Thyroid gland (tissue), 4 donors: ENCODE measurements around the gene CIT. TPM values are rescaled to one million over a fixed set of nuclear protein-coding genes. Genes with fewer than 3 reads are reported as not detected.

Experiments used
- DNase-seq, 2 donors: peaks; one replicate each; pipeline ENCODE4 v3.0.0-alpha.2; 2019
- H3K27ac ChIP-seq, 3 donors: fragments of 200-600 bp; sonication (generic); 1 replicate in 2 of 3; 2 replicates in 1 of 3; pipeline ENCODE4 v1.5.1; 2016 to 2019; ENCODE audit warnings: mild to moderate bottlenecking in 1 of 3, moderate library complexity in 1 of 3
- H3K27me3 ChIP-seq: fragments of 200-600 bp; sonication (generic); one replicate; pipeline ENCODE4 v1.5.1; 2019
- H3K36me3 ChIP-seq, 2 donors: fragments of 200-600 bp; sonication (generic); one replicate each; pipeline ENCODE4 v1.5.1; 2016 to 2019
- H3K4me1 ChIP-seq, 2 donors: fragments of 200-600 bp; sonication (generic); one replicate each; pipeline ENCODE4 v1.5.1; 2017 to 2019
- H3K4me3 ChIP-seq, 3 donors: fragments of 200-600 bp; sonication (generic); replicated peaks in 1 of 3; 1 replicate in 2 of 3; 2 replicates in 1 of 3; pipeline ENCODE4 v1.5.1; 2016; ENCODE audit warnings: mild to moderate bottlenecking in 1 of 3
- H3K9me3 ChIP-seq: fragments of 200-600 bp; sonication (generic); one replicate; pipeline ENCODE4 v1.5.1; 2017
- CTCF ChIP-seq, 6 experiments: fragments of 200-600 bp in 3 of 6; fragments of 450-650 bp in 3 of 6; sonication (generic) in 3 of 6; IDR thresholded peaks; one replicate each; pipeline ENCODE4 v1.5.1; 2016 to 2019; ENCODE audit warnings: antibody characterized with exemption in 6 of 6, mild to moderate bottlenecking in 2 of 6, inconsistent platforms in 1 of 6, moderate library complexity in 1 of 6
- POLR2A ChIP-seq, 2 donors: fragments of 450-650 bp; IDR thresholded peaks; one replicate each; pipeline ENCODE4 v1.6.1; 2017; ENCODE audit warnings: antibody characterized with exemption in 2 of 2, mild to moderate bottlenecking in 2 of 2, moderate library complexity in 1 of 2
- WGBS, 2 donors: methylation state at CpG; one replicate each; pipeline ENCODE4 v1.1.5; 2017; 5-methylcytosine and 5-hydroxymethylcytosine counted together
- intact Hi-C: fragments of 100-400 bp; cut with DNase I; formaldehyde crosslinking; loops from one replicate; pipeline ENCODE4 v1.15.1; 2023
- total RNA-seq, 4 donors: library from RNA; depleted of rRNA; stranded (reverse); fragments of >200 nt; gene quantifications; one replicate each; pipeline ENCODE4 v1.2.3, GENCODE V29; 2016

Gene CIT
- total RNA-seq, 4 donors from 2014 or later = 1.8 to 9.1 (median 6.4) TPM

- H3K4me1 ChIP-seq = peaks cover 0 to 10% of the 10 kb centered on the region in 2 donors
- peak; percentile 86 to 93 for DNase-seq
These were observed 142.0 kb downstream of the CIT start for GRCh38 chr12:119735079-119735478.

GRCh38 chr12:119730381-119730780 is 146.7 kb downstream of the CIT start:
- TF ChIP-seq CTCF (IDR thresholded peaks at IDR 0.05) (no peak), POLR2A (IDR thresholded peaks at IDR 0.05) (no peak)
- Histone ChIP-seq H3K27me3 (no peaks in the 10 kb centered on the region), H3K36me3 (no peaks in the 10 kb centered on the region), H3K9me3 (no peaks in the 10 kb centered on the region), H3K27ac (no peak overlapping the region), H3K4me1 (peaks cover 9 to 20% of the 10 kb centered on the region in 2 donors), H3K4me3 (no peak overlapping the region)
- 97% methylated on average over 13 of the region's 13 CpGs for WGBS, 2 donors
- no peak for DNase-seq
- intact Hi-C loops = no loop called here

More at GRCh38 chr12:119735079-119735478, 142.0 kb downstream of the CIT start:
- 55 to 58% methylated on average over 17 of the region's 17 CpGs for WGBS, 2 donors
- H3K9me3 ChIP-seq = no peaks in the 10 kb centered on the region
- TF ChIP-seq CTCF (IDR thresholded peaks at IDR 0.05) = no peak
- TF ChIP-seq POLR2A (IDR thresholded peaks at IDR 0.05) = peak in 1 of 2 donors; percentile 26
- no peaks in the 10 kb centered on the region for H3K36me3 ChIP-seq
- H3K27me3 ChIP-seq = no peaks in the 10 kb centered on the region
- peak overlapping the region; percentile 50 to 71 (median 69) for H3K27ac ChIP-seq
- H3K4me3 ChIP-seq = no peak overlapping the region
- intact Hi-C loops = no loop called here

GRCh38 chr12:119729871-119730270 is 147.2 kb downstream of the CIT start:
- intact Hi-C loops = no loop called here
- Histone ChIP-seq H3K4me3 (no peak overlapping the region), H3K36me3 (no peaks in the 10 kb centered on the region), H3K4me1 (peaks cover 9 to 19% of the 10 kb centered on the region in 2 donors), H3K27ac (no peak overlapping the region), H3K9me3 (no peaks in the 10 kb centered on the region), H3K27me3 (no peaks in the 10 kb centered on the region)
- 98% methylated on average over 8 of the region's 8 CpGs for WGBS, 2 donors
- DNase-seq = no peak
- TF ChIP-seq POLR2A (IDR thresholded peaks at IDR 0.05) (no peak), CTCF (IDR thresholded peaks at IDR 0.05) (no peak)

DNA sequence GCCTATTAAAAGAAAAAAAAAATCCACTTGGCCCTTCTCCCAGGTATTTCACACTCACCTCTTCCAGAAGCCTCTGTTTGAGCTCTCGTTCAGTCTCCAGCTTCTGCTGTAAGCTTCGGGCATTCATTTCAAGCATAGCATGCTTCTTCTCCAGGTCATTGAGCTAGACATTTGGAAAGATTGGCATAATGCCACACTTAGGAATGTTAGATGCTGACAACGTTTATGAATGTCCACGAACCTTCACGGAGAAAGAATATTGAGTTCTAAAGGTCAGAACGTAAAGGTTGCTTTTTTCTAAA is 148.7 kb downstream of the CIT start:
- Histone ChIP-seq H3K4me3 (no peak overlapping the region), H3K4me1 (peaks cover 9 to 15% of the 10 kb centered on the region in 2 donors), H3K27ac (peak overlapping the region; percentile 27 to 63 (median 61)), H3K36me3 (no peaks in the 10 kb centered on the region), H3K9me3 (no peaks in the 10 kb centered on the region), H3K27me3 (no peaks in the 10 kb centered on the region)
- WGBS, 2 donors = 44 to 48% methylated on average over 6 of the region's 6 CpGs
- intact Hi-C loops = no loop called here
- DNase-seq = no peak
- no peak for TF ChIP-seq CTCF (IDR thresholded peaks at IDR 0.05)
- no peak for TF ChIP-seq POLR2A (IDR thresholded peaks at IDR 0.05)

DNA sequence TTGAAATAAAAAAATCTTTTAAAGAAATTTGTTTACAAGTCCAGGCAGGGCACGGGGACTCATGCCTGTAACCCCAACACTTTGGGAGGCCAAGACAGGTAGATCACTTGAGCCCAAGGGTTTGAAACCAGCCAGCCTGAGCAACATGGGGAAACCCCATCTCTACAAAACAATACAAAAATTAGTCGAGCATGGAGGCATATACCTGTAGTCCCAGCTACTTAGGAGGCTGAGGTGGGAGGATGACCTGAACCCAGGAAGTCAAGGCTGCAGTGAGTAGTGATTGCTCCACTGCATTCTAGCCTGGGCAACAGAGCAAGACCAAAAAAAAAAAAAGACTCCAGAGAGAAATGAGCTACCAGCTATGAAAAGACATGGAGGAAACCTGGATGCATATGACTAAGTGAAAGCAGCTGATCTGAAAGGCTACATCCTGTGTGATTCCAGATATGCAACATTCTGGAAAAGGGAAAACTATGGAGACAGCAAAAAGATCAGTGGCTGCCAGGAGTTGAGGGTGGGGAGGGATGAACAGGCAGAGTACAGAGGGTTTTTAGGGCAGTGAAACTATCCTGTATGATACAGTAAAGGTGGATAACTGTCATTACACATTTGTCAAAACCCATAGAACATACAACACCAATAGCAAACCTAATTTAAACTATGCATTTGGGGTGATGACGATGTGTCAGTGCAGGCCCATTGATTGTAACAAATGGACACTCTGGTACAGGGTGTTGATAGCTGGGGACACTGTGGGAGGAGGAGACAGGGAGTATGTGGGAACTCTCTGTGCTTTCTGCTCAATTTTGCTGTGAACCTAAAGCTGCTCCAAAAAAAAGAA is 149.3 kb downstream of the CIT start:
- Histone ChIP-seq H3K27ac (peak overlapping the region; percentile 27 to 63 (median 61)), H3K9me3 (no peaks in the 10 kb centered on the region), H3K4me3 (no peak overlapping the region), H3K27me3 (no peaks in the 10 kb centered on the region), H3K4me1 (peaks cover 9 to 15% of the 10 kb centered on the region in 2 donors), H3K36me3 (no peaks in the 10 kb centered on the region)
- TF ChIP-seq CTCF (IDR thresholded peaks at IDR 0.05) (no peak), POLR2A (IDR thresholded peaks at IDR 0.05) (no peak)
- intact Hi-C loops = no loop called here
- peak in 1 of 2 donors; percentile 16 for DNase-seq
- 61 to 62% methylated on average over 3 of the region's 3 CpGs for WGBS, 2 donors
